SJCRH30 (cell line): ENCODE results near the gene KLF7. TPM values are rescaled to one million over a fixed set of nuclear protein-coding genes. Genes with fewer than 3 reads are reported as not detected.

Experiments used
- DNase-seq, 2 experiments: peaks; one replicate each; pipeline ENCODE4 v3.0.0-alpha.2; 2015 to 2020
- H3K27ac ChIP-seq: fragments of 250-450 bp; sonication (Bioruptor Pico); 2 replicates; pipeline ENCODE4 v1.5.1; 2020; ENCODE audit warnings: mild to moderate bottlenecking, moderate library complexity
- H3K27me3 ChIP-seq: fragments of 250-450 bp; sonication (Bioruptor Pico); 2 replicates; pipeline ENCODE4 v1.5.1; 2020; ENCODE audit warnings: mild to moderate bottlenecking, moderate library complexity
- H3K36me3 ChIP-seq: fragments of 250-450 bp; sonication (Bioruptor Pico); 2 replicates; pipeline ENCODE4 v1.5.1; 2020; ENCODE audit warnings: mild to moderate bottlenecking, moderate library complexity
- H3K4me1 ChIP-seq: fragments of 250-450 bp; sonication (Bioruptor Pico); 2 replicates; pipeline ENCODE4 v1.5.1; 2020; ENCODE audit warnings: mild to moderate bottlenecking, moderate library complexity
- H3K4me3 ChIP-seq: fragments of 250-450 bp; sonication (Bioruptor Pico); 2 replicates; pipeline ENCODE4 v1.5.1; 2020; ENCODE audit warnings: mild to moderate bottlenecking, moderate library complexity
- H3K9me3 ChIP-seq: fragments of 250-450 bp; sonication (Bioruptor Pico); replicated peaks from 2 replicates; pipeline ENCODE4 v1.5.1; 2020; ENCODE audit warnings: mild to moderate bottlenecking, moderate library complexity
- total RNA-seq: library from RNA; depleted of rRNA; stranded (reverse); fragments of >200 nt; shearing (Covaris generic); gene quantifications from 2 replicates; pipeline ENCODE4 v1.2.3, GENCODE V29; 2014

KLF7 gene
- total RNA-seq, 1 experiment from 2014 or later, result 6.7 TPM

GRCh38 chr2:207183506-207183905 is 17.8 kb upstream of the KLF7 start:
- Histone ChIP-seq H3K36me3 (no peaks in the 10 kb centered on the region), H3K27ac (peak overlapping the region; percentile 81), H3K27me3 (no peaks in the 10 kb centered on the region), H3K4me3 (no peak overlapping the region), H3K9me3 (no peaks in the 10 kb centered on the region), H3K4me1 (peaks cover 23% of the 10 kb centered on the region)
- DNase-seq, result no peak

- Histone ChIP-seq H3K27me3 (no peaks in the 10 kb centered on the region), H3K4me3 (no peak overlapping the region), H3K27ac (peak overlapping the region; percentile 81), H3K9me3 (no peaks in the 10 kb centered on the region), H3K4me1 (peaks cover 17% of the 10 kb centered on the region), H3K36me3 (no peaks in the 10 kb centered on the region)
- DNase-seq, result peak; percentile 63 to 81
Observed at GRCh38 chr2:207182911-207183310, 17.2 kb upstream of the KLF7 start.

GRCh38 chr2:207181526-207182274 is 16.0 kb upstream of the KLF7 start:
- H3K36me3 ChIP-seq, result no peaks in the 10 kb centered on the region
- peaks cover 17% of the 10 kb centered on the region for H3K4me1 ChIP-seq
- DNase-seq, result no peak
- no peak overlapping the region for H3K4me3 ChIP-seq
- H3K27me3 ChIP-seq, result no peaks in the 10 kb centered on the region
- H3K27ac ChIP-seq, result peak overlapping the region; percentile 81; the same call in 1 of the 2 replicates
- H3K9me3 ChIP-seq, result no peaks in the 10 kb centered on the region

GRCh38 chr2:207180741-207181140 is 15.0 kb upstream of the KLF7 start:
- Histone ChIP-seq H3K27me3 (no peaks in the 10 kb centered on the region), H3K4me1 (peaks cover 17% of the 10 kb centered on the region), H3K4me3 (no peak overlapping the region), H3K9me3 (no peaks in the 10 kb centered on the region), H3K27ac (no peak overlapping the region), H3K36me3 (no peaks in the 10 kb centered on the region)
- no peak for DNase-seq

DNA sequence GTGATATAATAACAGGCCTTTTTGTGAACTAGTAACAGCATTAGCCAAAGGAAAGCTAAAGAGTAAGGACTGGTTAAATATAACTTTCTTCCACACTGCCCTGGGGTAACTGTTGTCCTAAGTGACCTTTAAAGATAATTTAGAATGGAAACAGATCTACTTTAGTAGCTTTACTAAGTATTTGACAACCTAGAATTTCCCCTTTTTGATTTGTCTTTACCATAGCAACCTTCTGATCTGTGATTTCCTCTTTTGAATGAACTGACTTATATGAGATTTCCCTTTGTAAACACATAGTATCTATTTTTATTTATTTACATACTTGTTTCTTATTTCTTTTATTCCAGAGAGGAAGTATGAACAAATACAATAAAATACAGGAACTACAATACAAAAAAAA is 10.5 kb upstream of the KLF7 start:
- Histone ChIP-seq H3K36me3 (no peaks in the 10 kb centered on the region), H3K27ac (no peak overlapping the region), H3K4me3 (no peak overlapping the region), H3K9me3 (no peaks in the 10 kb centered on the region), H3K27me3 (no peaks in the 10 kb centered on the region), H3K4me1 (no peaks in the 10 kb centered on the region)
- DNase-seq, result no peak

GRCh38 chr2:207173641-207174040 is 7.9 kb upstream of the KLF7 start:
- H3K36me3 ChIP-seq, result no peaks in the 10 kb centered on the region
- H3K9me3 ChIP-seq, result no peaks in the 10 kb centered on the region
- no peaks in the 10 kb centered on the region for H3K4me1 ChIP-seq
- no peak overlapping the region for H3K4me3 ChIP-seq
- no peak for DNase-seq
- H3K27me3 ChIP-seq, result no peaks in the 10 kb centered on the region
- H3K27ac ChIP-seq, result no peak overlapping the region

DNA sequence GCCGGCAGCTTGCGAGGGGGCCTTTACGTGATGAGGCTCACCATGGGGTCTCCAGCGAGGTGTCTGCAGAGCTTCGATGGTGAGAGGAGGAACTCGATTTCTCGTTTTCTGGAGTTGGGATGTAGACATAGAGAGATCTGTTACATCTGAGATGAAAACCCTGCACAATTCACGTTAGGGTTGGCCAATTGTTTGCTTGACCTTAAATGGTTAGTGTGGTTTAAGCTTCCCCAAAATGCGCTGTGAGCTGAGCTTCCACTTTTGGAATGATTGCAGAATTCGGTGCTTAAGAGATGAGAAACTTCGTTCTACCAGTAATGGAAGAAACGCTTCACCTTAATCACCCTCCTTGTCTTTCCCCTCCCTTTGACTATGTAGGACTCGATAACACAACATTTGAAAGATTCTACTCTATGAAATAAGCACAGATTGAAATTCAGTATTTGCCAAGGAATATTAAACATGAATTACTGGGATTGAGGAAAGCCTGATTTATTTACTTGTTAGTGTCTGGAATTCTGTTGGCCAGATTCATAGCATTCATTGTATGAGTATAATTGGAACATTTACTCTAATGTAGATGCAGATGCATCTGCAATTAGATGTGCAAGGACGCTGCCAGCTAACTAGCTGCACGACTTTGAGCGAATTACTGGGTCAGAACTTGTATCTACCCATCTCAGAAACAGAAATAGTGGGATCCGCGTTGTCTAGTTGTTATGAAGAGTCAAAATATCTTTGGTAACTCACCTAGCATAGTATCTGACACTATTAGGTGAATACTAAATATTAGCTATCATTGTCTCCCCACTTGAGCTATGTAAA is 1.6 kb upstream of the KLF7 start:
- Histone ChIP-seq H3K27me3 (no peaks in the 10 kb centered on the region), H3K36me3 (no peaks in the 10 kb centered on the region), H3K4me1 (peaks cover 13% of the 10 kb centered on the region; the same call in 1 of the 2 replicates), H3K27ac (peak overlapping the region; percentile 100), H3K9me3 (no peaks in the 10 kb centered on the region), H3K4me3 (peak overlapping the region; percentile 96)
- no peak for DNase-seq

DNA sequence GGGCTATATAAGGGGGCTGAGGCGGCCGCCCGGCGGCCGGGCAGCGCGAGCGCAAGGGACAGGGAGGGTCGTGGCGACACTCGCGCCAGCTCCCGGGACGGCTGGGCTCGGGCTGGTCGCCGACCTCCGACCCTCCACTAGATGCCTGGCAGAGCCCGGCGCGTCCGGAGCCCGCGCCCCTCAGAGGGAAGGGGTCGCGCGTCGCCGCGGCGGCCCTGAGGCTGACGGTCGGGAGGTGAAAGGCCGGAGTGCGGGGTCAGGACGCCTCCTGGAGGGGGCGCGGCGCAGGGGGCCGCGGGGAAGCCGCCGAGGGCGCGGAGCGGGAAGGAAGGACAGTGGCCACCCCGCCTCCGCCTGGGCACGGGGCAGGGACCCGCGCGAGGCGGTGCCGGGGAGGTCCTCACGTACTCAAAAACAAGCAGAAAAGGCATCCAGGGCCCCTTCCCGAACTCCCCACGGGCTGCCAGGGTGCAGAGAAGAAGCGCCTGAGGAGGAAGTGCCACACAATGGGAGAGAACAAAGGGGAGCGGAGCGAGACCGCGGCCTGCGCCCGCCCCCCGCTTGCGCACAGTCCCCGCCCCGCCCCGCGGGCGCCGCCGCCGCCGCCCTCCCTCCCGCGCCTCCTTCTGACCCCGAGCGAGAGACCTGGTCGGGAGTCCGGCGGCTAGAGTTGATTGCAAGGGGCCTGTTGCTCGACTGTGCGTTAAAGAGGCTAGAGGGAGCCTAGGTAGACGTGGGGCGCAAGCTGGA is 776 bp upstream of the KLF7 start:
- Histone ChIP-seq H3K9me3 (no peaks in the 10 kb centered on the region), H3K4me1 (peaks cover 13% of the 10 kb centered on the region; the same call in 1 of the 2 replicates), H3K27me3 (no peaks in the 10 kb centered on the region), H3K36me3 (no peaks in the 10 kb centered on the region), H3K4me3 (peak overlapping the region; percentile 96), H3K27ac (peak overlapping the region; percentile 100)
- peak; percentile 73 to 81 for DNase-seq

DNA sequence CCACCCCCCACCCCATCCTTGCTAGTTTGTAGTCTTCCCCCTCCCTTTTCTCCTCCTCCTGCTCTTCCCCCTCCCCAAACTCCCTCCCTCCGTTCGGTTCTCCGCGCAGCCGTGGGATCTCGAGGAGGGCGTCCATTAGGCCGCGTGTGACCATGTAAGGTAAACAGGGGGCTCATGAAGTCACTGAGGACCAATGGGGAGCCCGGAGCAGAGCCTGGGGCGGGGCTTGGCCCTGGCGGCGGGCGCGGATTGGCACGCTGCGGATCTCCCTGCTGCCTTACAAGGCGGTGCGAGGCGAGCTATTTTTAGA is 246 bp upstream of the KLF7 start:
- Histone ChIP-seq H3K36me3 (no peaks in the 10 kb centered on the region), H3K9me3 (no peaks in the 10 kb centered on the region), H3K27ac (peak overlapping the region; percentile 100), H3K4me3 (peak overlapping the region; percentile 96), H3K4me1 (peaks cover 13% of the 10 kb centered on the region; the same call in 1 of the 2 replicates), H3K27me3 (no peaks in the 10 kb centered on the region)
- peak; percentile 98 for DNase-seq

DNA sequence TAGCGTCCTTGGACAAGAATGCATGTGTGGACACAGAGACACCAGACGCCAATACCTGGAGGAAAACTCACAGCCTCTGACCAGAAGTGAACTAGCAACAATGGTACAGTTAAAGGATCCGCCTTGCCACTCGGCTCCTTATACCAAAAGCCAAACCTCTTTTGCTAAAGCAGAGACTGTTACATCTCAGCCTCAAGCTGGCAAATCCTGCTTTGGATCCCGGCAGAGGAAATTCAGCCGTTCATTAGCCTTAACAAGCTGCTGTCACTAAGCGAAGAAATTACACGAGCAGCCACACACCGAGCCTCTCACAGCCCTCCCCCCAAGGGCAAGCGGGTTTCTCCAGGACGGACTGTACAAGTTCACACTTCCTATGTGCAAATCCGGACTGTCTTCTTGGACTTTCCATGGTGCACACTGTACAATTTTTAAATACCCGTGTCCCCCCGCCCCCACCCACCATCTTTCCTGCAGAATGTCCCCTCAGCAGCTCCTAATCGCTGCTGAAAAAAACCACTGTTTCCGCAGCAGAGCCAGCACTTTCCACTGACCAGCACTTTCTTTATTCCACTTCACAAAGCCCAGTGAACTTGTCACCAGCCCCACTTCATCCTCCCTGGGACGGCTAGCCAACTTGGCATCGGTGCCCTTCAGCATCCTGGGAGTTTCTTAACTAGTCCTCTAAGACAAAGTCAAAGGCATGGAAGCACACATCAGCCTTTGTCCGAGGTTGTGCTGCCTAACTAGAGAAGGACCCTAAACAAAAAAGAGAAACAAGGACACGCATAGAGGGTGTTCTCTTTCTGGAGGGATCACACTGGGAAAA is 1.5 kb downstream of the KLF7 start:
- peak overlapping the region; percentile 11; the same call in 1 of the 2 replicates for H3K27ac ChIP-seq
- no peaks in the 10 kb centered on the region for H3K27me3 ChIP-seq
- no peaks in the 10 kb centered on the region for H3K36me3 ChIP-seq
- H3K4me1 ChIP-seq, result peaks cover 13% of the 10 kb centered on the region; the same call in 1 of the 2 replicates
- H3K9me3 ChIP-seq, result no peaks in the 10 kb centered on the region
- DNase-seq, result peak; percentile 19 to 43
- H3K4me3 ChIP-seq, result peak overlapping the region; percentile 96

GRCh38 chr2:207163756-207164005 is 2.1 kb downstream of the KLF7 start:
- H3K4me3 ChIP-seq, result peak overlapping the region; percentile 96
- H3K4me1 ChIP-seq, result peaks cover 13% of the 10 kb centered on the region; the same call in 1 of the 2 replicates
- H3K27ac ChIP-seq, result peak overlapping the region; percentile 11; the same call in 1 of the 2 replicates
- no peaks in the 10 kb centered on the region for H3K9me3 ChIP-seq
- DNase-seq, result no peak
- no peaks in the 10 kb centered on the region for H3K27me3 ChIP-seq
- H3K36me3 ChIP-seq, result no peaks in the 10 kb centered on the region

DNA sequence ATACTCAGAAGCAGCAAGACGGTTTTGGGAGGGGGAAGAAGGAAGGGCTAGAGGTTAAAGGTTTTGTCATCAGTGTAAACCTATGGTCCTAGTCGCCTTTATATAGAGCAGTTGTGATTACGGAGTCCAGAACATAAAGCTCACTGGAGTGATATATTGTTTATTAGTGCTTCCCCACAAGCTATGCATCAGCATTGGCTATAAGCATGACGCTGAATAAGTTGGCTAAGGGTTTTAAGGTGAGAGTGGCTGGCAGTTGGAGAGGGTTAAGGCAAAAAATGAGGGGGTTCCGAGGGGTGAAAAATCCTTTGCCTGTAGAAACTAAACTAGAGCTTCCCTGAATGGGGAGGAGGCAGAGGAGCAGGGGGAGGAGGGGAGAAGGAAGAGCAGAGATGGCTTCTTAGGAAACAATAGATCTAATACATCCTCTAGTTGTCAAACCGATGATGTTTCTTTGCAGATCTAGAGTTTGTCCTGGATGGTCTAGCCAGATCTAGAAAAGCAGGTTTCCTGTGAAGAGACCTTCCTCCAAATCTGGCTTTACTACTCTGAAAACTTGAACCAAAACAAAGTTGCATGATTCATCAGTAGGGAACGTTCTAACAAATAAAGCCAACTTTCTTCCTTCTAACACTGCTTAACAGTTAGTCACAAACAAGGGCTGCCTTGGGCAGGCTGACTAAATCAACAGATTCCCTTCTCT is 2.5 kb downstream of the KLF7 start:
- Histone ChIP-seq H3K4me1 (peaks cover 13% of the 10 kb centered on the region; the same call in 1 of the 2 replicates), H3K36me3 (no peaks in the 10 kb centered on the region), H3K4me3 (peak overlapping the region; percentile 96), H3K9me3 (no peaks in the 10 kb centered on the region), H3K27ac (no peak overlapping the region; the same call in 1 of the 2 replicates), H3K27me3 (no peaks in the 10 kb centered on the region)
- DNase-seq, result no peak

DNA sequence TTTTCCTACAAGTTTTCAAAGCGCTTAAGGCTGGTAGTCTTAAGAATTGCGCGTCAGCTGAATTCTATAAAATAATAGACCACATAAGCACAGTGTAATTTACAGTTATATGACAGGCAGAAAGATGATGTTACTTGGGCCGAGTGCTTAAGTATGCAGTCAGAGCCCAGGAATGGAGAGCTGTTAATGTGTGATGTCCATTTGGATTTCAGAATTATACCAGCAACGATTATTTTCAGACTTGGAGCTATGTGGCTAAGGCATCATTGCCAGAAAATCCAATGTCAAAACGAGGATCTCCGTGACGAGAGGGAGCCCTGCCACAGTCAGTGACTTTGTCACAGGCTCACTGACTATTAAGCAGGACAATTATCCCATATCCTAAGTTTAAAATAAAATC is 3.4 kb downstream of the KLF7 start:
- no peak overlapping the region for H3K4me3 ChIP-seq
- no peaks in the 10 kb centered on the region for H3K27me3 ChIP-seq
- no peak for DNase-seq
- peaks cover 9% of the 10 kb centered on the region; the same call in 1 of the 2 replicates for H3K4me1 ChIP-seq
- no peak overlapping the region for H3K27ac ChIP-seq
- H3K36me3 ChIP-seq, result no peaks in the 10 kb centered on the region
- no peaks in the 10 kb centered on the region for H3K9me3 ChIP-seq
